Large intestine (tissue), 12 donors: Measurements from ENCODE around the gene HINT3. TPM values are rescaled to one million over a fixed set of nuclear protein-coding genes. Genes with fewer than 3 reads are reported as not detected.
"Not testable (repeated sequence)": the region's sequence is repeated elsewhere in the genome, so short reads cannot be mapped to it uniquely, and the experiment has no call there.

Source experiments
- DNase-seq, 2 donors: peaks; one replicate each; pipeline versions ENCODE4 v3.0.0 to v3.0.0-alpha.2; 2013
- H3K27ac ChIP-seq: one replicate; pipeline ENCODE4 v1.5.1; 2013; ENCODE audit warnings: low read length
- H3K27me3 ChIP-seq: 2 replicates; pipeline ENCODE4 v1.6.1; 2013; ENCODE audit warnings: low read length; ENCODE audit not compliant: control insufficient read depth, insufficient read depth
- H3K36me3 ChIP-seq: 2 replicates; pipeline ENCODE4 v1.6.1; 2013; ENCODE audit warnings: low read length; ENCODE audit not compliant: control insufficient read depth, insufficient read depth
- H3K4me1 ChIP-seq: one replicate; pipeline ENCODE4 v1.6.1; 2013; ENCODE audit warnings: low read length; ENCODE audit not compliant: control insufficient read depth, insufficient read depth
- H3K4me3 ChIP-seq: one replicate; pipeline ENCODE4 v1.5.1; 2013; ENCODE audit warnings: low read length
- H3K9me3 ChIP-seq: one replicate; pipeline ENCODE4 v1.6.1; 2013; ENCODE audit warnings: mild to moderate bottlenecking, low read depth, low read length, moderate library complexity; ENCODE audit not compliant: control insufficient read depth
- WGBS: methylation state at CpG from one replicate; pipeline ENCODE4 v1.1.5; 2013; ENCODE audit warnings: low lambda C conversion rate; ENCODE audit not compliant: insufficient coverage; 5-methylcytosine and 5-hydroxymethylcytosine counted together
- long read RNA-seq, 11 donors: transcript quantifications; one replicate each; lab custom pipeline, GENCODE V29; 2026
- polyA plus RNA-seq: library from polyadenylated mRNA; unstranded; fragments of 120-200 nt; gene quantifications from one replicate; pipeline ENCODE4 v1.2.1, GENCODE V29; 2013

HINT3 gene
- polyA plus RNA-seq: 31.5 TPM
- long read RNA-seq, donor 1, transcript HINT3-201 (5 exons, 3,314 nt): major isoform, 9 of 9 reads
- long read RNA-seq, donor 1, partial matches to known transcripts: 0 of 9 reads
- long read RNA-seq, donor 1, other reads (novel, unspliced or antisense): 0 of 9 reads
- long read RNA-seq, donor 2, transcript HINT3-201 (5 exons, 3,314 nt): major isoform, 9 of 15 reads
- long read RNA-seq, donor 2, partial matches to known transcripts: 6 of 15 reads
- long read RNA-seq, donor 2, other reads (novel, unspliced or antisense): 0 of 15 reads
- long read RNA-seq, donor 3, transcript HINT3-201 (5 exons, 3,314 nt): major isoform, 14 of 62 reads
- long read RNA-seq, donor 3, partial matches to known transcripts: 48 of 62 reads
- long read RNA-seq, donor 3, other reads (novel, unspliced or antisense): 0 of 62 reads
- long read RNA-seq, donor 4, partial matches to known transcripts: 0 of 1 reads
- long read RNA-seq, donor 4, other reads (novel, unspliced or antisense): 0 of 1 reads
- long read RNA-seq, donor 5, transcript HINT3-201 (5 exons, 3,314 nt): major isoform, 5 of 5 reads
- long read RNA-seq, donor 5, partial matches to known transcripts: 0 of 5 reads
- long read RNA-seq, donor 5, other reads (novel, unspliced or antisense): 0 of 5 reads
- long read RNA-seq, donor 6, transcript HINT3-201 (5 exons, 3,314 nt): major isoform, 10 of 10 reads
- long read RNA-seq, donor 6, partial matches to known transcripts: 0 of 10 reads
- long read RNA-seq, donor 6, other reads (novel, unspliced or antisense): 0 of 10 reads
- long read RNA-seq, donor 7, partial matches to known transcripts: 0 of 2 reads
- long read RNA-seq, donor 7, other reads (novel, unspliced or antisense): 0 of 2 reads
- long read RNA-seq, donor 8, transcript HINT3-201 (5 exons, 3,314 nt): major isoform, 10 of 10 reads
- long read RNA-seq, donor 8, partial matches to known transcripts: 0 of 10 reads
- long read RNA-seq, donor 8, other reads (novel, unspliced or antisense): 0 of 10 reads
- long read RNA-seq, donor 9, transcript HINT3-201 (5 exons, 3,314 nt): major isoform, 7 of 7 reads
- long read RNA-seq, donor 9, partial matches to known transcripts: 0 of 7 reads
- long read RNA-seq, donor 9, other reads (novel, unspliced or antisense): 0 of 7 reads
- long read RNA-seq, donor 10, partial matches to known transcripts: 0 of 3 reads
- long read RNA-seq, donor 10, other reads (novel, unspliced or antisense): 0 of 3 reads
- long read RNA-seq, donor 11, transcript HINT3-201 (5 exons, 3,314 nt): major isoform, 5 of 5 reads
- long read RNA-seq, donor 11, partial matches to known transcripts: 0 of 5 reads
- long read RNA-seq, donor 11, other reads (novel, unspliced or antisense): 0 of 5 reads

GRCh38 chr6:125956506-125957390 is at the start of gene HINT3:
TSS of gene HINT3 (plus strand) at chr6:125956770. CDS start at chr6:125956978, 208 bp downstream.
- no CpG with 5 or more reads among the region's 82 CpGs for WGBS
- Histone ChIP-seq H3K27me3 (no peaks in the 10 kb centered on the region), H3K27ac (peak within 1 kb of the TSS; percentile 73), H3K4me3 (peak within 1 kb of the TSS; percentile 80), H3K4me1 (no peaks in the 10 kb centered on the region), H3K36me3 (peaks cover 5% of the 10 kb centered on the region), H3K9me3 (no peaks in the 10 kb centered on the region)
- DNase-seq: peak; percentile 98 to 99

DNA sequence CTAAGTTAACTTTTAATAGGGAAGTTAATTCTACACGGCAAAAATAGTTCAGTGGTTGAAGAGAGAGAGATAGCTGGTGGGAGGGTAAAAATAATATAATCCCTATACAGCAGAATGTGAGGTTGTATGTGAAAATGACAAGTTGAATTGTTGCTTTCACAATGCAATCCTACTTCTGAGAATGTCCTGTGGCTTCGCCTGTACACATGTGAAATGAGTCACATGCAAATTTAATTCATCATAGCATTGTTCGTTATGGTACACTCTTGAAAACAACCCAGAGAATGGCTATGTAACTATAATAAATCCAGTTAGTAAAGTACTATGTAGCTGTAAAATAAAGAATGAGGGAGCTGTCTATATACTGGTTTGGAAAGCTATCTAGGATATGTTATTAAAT is 46.0 kb upstream of the HINT3 start:
- Histone ChIP-seq H3K4me3 (no peak overlapping the region), H3K36me3 (peaks cover 14% of the 10 kb centered on the region), H3K9me3 (no peaks in the 10 kb centered on the region), H3K27me3 (no peaks in the 10 kb centered on the region), H3K4me1 (peaks cover 33% of the 10 kb centered on the region), H3K27ac (peak overlapping the region; percentile 93)
- peak in 1 of 2 donors; percentile 67 for DNase-seq
- 25% methylated on average over 1 of the region's 3 CpGs for WGBS

- peak; percentile 54 to 84 for DNase-seq
These were observed 45.5 kb upstream of the HINT3 start for GRCh38 chr6:125911051-125911451.

DNA sequence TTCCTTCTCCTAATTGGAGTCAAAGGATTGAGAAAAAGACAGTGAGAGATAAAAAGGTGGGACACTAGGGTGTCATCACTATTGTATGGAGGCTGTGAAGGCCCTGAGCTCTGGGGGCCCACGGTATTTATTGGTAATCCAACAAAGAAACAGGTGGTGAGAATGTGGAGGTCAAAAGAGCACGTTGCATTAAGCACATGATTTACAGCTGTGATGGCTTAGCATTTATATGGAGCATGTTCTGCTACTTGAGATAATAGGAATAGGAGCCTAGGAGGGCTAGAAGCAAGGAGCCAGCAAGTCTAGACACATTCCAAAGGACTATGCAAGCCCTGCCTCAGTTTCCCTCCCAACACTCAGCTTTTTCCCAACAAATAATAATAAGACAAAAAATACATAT is 44.1 kb upstream of the HINT3 start:
- H3K27ac ChIP-seq: peak overlapping the region; percentile 93
- DNase-seq: peak in 1 of 2 donors; percentile 40
- not testable (repeated sequence) for H3K4me3 ChIP-seq, H3K9me3 ChIP-seq, H3K27me3 ChIP-seq
- H3K36me3 ChIP-seq: peaks cover 22% of the 10 kb centered on the region
- peaks cover 33% of the 10 kb centered on the region for H3K4me1 ChIP-seq
- no CpG with 5 or more reads among the region's 2 CpGs for WGBS

More at GRCh38 chr6:125911051-125911451, 45.5 kb upstream of the HINT3 start:
- not testable (repeated sequence) for H3K9me3 ChIP-seq, H3K27me3 ChIP-seq, H3K4me3 ChIP-seq
- peaks cover 33% of the 10 kb centered on the region for H3K4me1 ChIP-seq
- peaks cover 19% of the 10 kb centered on the region for H3K36me3 ChIP-seq
- peak overlapping the region; percentile 93 for H3K27ac ChIP-seq
- 23% methylated on average over 2 of the region's 4 CpGs for whole genome bisulfite sequencing

GRCh38 chr6:125913145-125913544 is 43.4 kb upstream of the HINT3 start:
- WGBS: no CpG with 5 or more reads among the region's 1 CpG
- peaks cover 37% of the 10 kb centered on the region for H3K4me1 ChIP-seq
- no peaks in the 10 kb centered on the region for H3K9me3 ChIP-seq
- H3K4me3 ChIP-seq: no peak overlapping the region
- no peaks in the 10 kb centered on the region for H3K27me3 ChIP-seq
- peak overlapping the region; percentile 93 for H3K27ac ChIP-seq
- H3K36me3 ChIP-seq: peaks cover 19% of the 10 kb centered on the region
- DNase-seq: no peak

GRCh38 chr6:125913864-125914351 is 42.7 kb upstream of the HINT3 start:
- Histone ChIP-seq H3K9me3 (no peaks in the 10 kb centered on the region), H3K27me3 (no peaks in the 10 kb centered on the region), H3K4me3 (no peak overlapping the region), H3K27ac (peak overlapping the region; percentile 93), H3K4me1 (peaks cover 43% of the 10 kb centered on the region), H3K36me3 (peaks cover 15% of the 10 kb centered on the region)
- DNase-seq: peak; percentile 87 to 95
- 40% methylated on average over 1 of the region's 5 CpGs for WGBS

DNA sequence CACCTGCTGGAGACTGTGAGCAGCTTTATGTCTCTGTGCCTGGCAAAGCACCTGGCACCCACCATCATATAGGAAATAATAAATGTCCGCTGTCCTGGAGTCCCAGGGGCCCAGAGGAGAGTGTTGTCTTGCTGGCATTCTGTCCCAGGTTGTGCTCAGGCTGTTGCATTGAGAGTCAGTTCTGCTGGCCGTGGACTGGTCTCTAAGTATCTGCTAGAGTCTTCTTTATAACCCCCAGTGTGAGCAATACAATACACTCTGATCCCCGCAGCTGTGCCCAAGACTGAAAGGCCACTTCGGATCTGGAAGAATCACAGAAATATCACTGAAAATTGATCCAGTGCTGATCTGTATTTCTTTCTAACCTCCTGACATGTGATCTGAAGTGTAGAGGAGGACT is 38.3 kb upstream of the HINT3 start:
- WGBS: no CpG with 5 or more reads among the region's 4 CpGs
- Histone ChIP-seq H3K4me3 (no peak overlapping the region), H3K27me3 (no peaks in the 10 kb centered on the region), H3K27ac (peak overlapping the region; percentile 90), H3K4me1 (peaks cover 31% of the 10 kb centered on the region), H3K9me3 (no peaks in the 10 kb centered on the region), H3K36me3 (peaks cover 39% of the 10 kb centered on the region)
- peak in 1 of 2 donors; percentile 49 for DNase-seq

DNA sequence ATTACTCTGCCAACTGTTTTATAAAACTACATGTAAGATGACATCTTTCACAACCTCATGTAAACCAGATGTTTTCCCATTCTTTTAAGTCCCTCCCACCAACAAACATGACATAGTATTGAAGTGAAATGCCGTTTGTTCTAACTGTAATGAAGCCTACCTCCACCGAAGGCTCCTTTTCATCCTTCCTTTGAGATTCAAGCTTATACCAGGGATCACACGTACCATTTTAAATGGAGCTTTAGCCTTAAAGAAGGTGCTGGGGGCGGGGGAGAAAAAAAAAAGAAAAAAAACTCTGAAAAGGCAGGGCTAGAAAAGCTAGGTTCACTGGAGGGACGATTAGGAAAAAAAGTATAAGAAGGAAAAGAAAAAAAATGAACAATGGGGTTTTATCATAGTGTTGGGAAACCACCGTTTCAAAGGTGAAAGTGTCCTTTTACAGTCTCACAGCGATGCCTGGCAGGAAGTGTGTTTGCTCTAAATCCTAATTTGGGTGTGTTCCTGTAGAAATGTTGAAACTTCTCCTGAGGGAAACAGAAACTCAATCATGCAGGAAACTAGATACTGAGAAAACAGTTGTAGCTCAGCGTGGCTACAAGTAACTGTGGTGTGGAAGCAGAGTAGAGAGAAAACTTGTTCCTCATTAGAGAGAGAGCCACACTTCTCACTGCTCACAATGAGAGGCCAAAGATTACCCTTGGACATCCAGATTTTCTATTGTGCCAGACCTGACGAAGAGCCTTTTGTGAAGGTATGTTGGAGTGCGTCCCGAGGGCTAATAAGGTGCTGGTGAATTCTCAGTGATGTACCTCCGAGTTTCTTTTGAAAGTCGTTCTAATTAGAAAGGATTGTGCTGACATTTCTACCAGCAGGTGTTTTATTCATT is 37.6 kb upstream of the HINT3 start:
- Histone ChIP-seq H3K27ac (peak overlapping the region; percentile 90), H3K27me3 (no peaks in the 10 kb centered on the region), H3K4me3 (peak overlapping the region; percentile 31), H3K36me3 (peaks cover 44% of the 10 kb centered on the region), H3K4me1 (peaks cover 26% of the 10 kb centered on the region), H3K9me3 (no peaks in the 10 kb centered on the region)
- DNase-seq: peak; percentile 89 to 95
- 22% methylated on average over 4 of the region's 13 CpGs for WGBS
